T follicular helper cell (primary cell): ENCODE results near the gene NUDT16.
"Not testable (repeated sequence)": the region's sequence is repeated elsewhere in the genome, so short reads cannot be mapped to it uniquely, and the experiment has no call there.

Source experiments
- DNase-seq: peaks from one replicate; pipeline ENCODE4 v3.0.0-alpha.2; 2020; ENCODE audit warnings: low read depth
- total RNA-seq, 2 experiments: gene quantifications; one replicate each; lab custom pipeline; 2026; lab: John Stamatoyannopoulos, UW

Gene NUDT16
- total RNA-seq, result 8.7 to 31.3 reads per million in 2 experiments

DNA sequence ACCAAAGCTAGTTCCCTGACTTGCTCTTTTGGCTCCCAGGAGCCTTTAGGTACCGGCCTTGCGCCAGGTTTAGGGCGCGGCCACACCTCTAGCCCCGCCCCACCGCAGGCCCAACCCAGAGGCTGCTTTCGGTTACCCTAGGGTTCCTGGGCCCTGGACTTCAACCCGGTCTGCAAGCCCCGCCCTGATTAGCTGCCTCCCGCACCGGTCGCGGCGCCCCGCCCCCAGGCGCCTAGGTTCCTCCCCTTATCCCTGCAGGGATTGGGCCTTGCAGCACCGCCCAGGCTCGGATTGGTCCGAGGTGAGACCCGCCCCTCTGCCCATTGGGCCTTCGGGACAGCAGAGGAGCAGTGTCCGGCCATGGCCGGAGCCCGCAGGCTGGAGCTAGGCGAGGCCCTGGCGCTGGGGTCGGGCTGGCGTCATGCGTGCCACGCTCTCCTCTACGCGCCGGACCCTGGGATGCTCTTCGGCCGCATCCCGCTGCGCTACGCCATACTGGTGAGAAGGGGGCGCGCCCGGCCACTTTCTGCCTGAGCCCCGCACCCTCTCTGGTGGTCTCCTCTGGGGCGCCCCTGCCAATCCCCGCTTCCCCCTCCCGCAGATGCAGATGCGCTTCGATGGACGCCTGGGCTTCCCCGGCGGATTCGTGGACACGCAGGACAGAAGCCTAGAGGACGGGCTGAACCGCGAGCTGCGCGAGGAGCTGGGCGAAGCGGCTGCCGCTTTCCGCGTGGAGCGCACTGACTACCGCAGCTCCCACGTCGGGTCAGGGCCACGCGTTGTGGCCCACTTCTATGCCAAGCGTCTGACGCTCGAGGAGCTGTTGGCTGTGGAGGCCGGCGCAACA, at the start of gene NUDT16:
Gene NUDT16 (plus strand): TSS at position 330 of the 847 bp plus-strand sequence. CDS start 31 bp downstream, at position 361.
- DNase-seq, result peak; percentile 87

DNA sequence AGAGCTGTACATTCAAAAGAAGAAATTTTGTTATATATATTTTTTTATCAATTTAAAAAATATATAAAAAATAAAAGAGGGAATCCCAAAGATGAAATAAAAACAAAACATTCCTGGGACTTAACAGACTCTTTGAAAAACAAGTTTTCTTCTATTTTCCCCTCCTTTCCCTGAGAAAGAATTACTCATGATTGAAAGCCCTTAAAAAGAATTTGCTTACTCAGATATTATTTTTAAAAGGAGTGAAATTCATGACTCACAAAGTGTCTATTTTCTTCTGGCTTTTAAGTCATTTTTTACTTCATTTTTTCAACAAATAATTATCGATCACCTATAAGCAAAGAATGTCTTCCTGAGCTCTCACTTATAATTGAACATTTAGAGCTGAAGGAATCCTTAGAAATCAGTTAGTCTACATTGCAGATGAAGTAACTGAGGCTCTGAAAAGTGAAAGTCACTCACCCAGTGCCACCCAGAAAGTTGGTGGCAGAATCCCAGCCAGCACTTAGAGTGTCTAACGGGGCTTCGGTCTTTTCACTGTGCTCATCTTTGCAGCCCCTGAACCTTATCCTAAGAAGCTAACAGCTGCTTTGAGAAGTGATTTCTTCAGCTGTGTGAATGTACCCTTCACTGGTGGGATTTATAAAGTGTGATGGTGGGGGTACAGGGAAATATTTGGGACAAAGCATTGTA, 42.5 kb upstream of the NUDT16 start:
- no peak for DNase-seq

DNA sequence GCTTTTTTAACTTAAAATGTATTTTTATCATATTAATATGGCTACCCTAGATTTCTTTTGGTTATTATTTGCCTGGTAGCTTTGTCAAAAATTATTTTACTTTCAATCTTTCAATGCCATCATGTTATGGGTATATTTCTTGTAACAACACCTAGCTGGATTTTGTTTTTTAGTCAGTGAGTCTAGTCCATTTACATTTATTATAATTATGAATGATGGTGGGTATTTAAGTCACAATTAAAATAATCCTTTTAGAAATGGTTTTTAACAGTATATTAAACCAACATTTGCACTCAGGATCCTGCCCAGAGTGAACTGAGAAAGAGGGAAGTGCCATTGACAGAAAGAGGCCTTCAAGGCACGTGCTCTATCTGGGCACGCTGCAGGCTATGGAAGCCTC, 39.8 kb upstream of the NUDT16 start:
- no peak for DNase-seq

DNA sequence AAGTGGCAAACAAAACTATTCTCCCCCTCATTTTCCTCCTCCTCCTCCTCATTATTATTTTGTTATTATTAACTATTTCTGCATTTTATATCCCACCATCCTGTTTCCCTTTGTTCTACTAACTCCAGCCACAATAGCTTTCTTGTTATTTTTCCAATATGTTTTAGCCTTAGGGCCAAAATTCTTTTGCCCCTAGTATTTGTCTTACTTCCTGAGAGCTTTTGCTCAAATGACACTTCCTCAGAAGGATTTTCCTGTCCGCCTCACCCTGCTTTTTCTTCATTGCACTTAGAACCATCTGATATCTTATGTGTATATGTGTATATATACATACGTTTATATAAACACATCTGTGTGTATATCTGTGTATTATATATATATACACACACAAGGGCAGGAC, 32.7 kb upstream of the NUDT16 start:
- no peak for DNase-seq

DNA sequence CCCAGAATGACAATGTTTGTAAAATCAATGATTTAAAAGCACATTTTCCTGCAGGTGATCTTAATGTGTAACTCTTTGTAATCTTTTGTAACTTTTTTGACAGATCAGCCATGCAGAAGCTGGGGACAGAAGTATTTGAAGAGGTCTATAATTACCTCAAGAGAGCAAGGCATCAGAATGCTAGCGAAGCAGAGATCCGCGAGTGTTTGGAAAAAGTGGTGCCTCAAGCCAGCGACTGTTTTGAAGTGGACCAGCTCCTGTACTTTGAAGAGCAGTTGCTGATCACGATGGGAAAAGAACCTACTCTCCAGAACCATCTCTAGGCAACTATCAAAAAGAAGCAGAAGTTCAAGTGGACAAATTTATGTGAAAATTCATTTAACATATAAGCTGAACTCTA, 32.1 kb upstream of the NUDT16 start:
- no peak for DNase-seq

DNA sequence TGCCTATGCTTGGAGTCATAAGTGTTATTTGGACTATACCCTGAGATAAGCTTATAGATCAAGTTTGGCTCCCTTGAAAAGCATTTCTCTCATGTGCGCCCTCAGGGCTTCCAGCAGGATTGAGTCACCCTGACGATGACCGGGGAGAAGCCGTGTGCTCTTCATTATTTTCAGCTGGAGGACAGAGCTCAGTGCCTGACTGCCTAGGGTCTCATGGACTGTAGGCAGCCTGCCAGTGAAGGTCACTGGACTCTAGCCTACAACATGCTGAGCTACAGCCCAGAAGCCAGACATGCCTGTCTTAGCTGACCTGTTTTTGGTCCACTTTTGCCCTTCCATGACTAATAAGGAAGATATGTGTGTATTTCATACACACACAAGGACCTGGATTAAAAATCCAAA, 31.6 kb upstream of the NUDT16 start:
- no peak for DNase-seq

DNA sequence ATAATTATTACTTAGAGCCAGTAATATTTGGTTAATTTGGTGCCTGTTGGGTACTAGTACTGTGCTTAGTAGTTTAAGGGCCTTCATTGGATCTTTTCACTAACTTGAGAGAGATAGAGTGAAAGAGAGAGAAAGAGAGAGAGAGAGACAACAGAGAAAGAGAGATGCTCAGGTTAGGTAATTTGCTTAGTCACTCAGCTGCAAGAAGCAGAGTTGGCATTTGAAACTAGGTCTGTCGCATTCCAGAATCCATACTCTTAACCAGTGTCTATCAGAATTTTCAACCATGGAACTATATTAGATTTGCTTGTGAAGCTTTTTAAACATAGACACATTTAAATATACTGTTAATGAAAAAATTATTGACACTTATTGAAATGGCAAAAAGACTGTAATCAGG, 31.1 kb upstream of the NUDT16 start:
- no peak for DNase-seq

DNA sequence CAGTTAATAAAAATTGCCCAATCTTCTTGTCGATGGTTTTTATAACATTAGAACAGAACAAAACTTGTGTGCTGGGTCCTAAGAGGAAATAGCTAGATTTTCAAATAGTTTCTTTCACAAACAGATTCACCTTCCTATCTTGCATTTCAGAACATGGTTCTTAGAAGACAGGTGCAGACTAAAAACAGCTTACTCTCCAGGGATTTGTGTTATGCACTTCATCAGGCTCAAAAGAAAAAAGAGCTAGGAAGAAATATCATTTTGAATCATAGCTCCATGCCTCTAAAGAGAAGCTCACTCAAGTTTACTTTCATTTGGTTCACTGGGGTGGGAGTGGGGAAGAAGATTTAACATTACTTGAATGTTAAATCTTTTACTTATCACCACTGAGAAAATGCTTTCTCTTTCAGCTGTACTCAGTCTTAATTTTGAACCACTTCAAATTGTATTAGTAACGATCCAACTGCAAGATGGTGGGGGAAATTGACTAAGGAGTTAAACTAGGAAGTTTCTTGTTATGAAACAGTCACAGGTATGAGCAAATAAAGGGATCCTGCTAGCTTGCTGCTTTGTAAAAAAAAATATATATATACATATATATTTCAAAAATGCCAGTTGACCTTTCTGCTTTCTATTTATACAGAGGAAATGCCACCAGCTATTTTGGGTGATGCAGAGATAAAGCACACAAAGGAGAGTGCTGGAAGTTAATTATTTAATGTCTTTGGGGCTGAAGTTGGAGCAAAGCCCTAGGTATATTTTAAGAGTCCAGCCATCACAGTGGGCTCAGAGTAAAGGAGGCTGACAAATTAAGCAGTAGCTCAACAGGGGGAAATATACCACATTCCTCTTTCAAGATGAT, 28.3 kb upstream of the NUDT16 start:
- DNase-seq, result no peak

DNA sequence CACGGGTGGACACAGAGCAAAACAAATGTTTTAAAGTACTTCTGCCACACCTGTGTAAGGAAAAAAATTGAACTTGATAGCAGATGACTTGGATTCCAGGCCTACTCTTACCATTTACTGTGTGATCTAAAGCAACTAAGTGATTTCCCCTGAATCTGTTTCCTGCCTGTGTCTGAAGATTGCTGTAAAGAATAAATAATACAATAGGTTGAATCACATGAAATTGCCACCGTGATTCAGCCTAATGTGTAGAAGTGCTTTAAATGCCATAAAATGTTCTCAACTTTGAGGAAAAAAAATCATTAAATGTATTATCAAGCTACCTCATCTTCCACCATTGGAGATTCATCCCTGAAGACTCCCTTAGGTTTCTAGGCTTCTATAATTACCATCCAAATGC, 27.6 kb upstream of the NUDT16 start:
- no peak for DNase-seq

DNA sequence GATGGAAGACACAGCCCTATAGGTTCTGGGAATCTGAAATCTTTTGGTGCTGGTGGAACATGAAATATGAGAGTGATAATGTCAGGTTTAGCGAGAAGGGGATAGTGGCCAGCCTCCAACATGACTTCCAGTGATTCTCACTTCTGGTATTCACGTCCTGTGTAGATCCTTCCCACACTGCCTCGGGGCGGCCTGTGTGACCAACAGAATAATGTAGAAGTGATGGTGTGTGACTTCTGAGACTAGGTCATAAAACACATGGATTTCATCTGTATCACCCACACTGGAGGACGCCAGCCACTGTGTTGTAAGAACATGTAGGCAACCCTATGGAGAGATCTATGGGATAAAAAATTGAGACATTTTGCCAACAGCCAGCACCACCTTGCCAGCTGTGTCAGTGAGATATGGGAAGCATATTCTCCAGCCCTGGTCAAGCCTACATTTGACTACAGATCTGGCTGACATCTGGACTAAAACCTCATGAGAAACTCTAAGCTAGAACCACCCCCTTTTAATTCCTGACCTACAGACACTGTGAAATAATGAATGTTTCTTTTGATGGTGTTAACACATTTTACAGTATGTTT, 25.5 kb upstream of the NUDT16 start:
- no peak for DNase-seq

DNA sequence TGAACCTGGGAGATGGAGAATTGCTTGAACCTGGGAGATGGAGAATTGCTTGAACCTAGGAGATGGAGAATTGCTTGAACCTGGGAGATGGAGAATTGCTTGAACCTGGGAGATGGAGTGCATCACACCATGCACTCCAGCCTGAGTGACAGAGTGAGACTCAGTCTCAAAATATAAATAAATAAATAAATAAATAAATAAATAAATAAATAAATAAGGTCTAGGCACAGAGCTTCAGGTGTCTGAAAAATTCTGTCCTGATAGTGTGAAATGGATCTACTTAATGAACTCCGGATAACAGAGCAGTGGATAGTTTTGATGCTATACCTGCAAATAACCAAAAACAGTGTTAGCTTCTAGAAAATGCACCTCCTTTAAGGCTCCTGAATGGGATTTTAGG, 24.3 kb upstream of the NUDT16 start:
- no peak for DNase-seq

DNA sequence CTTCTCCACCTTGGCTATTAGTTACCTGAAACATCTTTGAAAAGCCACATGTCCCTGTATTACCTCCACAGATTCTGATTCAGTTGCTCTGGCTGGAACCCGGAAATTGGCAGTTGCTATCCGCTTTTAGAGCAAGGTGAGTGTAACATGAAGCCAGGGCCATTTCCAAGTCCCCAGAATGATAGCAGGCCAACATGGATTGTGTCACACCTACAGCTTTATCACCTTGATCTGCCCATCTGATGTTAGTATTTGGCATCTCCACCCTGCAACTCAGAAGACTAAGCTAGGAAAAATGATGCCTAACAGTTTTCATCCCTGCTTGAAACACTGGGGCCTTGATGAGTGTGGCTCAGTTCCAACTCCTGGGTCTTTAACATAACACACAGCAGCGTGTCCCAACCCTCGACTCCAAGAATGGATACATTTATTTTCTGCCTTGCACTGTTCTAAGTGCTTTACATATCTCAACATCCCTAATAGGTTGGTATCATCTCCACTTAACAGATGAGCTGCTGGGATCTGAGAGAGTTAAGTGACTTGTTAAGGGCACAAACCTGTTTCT, 21.3 kb upstream of the NUDT16 start:
- no peak for DNase-seq

DNA sequence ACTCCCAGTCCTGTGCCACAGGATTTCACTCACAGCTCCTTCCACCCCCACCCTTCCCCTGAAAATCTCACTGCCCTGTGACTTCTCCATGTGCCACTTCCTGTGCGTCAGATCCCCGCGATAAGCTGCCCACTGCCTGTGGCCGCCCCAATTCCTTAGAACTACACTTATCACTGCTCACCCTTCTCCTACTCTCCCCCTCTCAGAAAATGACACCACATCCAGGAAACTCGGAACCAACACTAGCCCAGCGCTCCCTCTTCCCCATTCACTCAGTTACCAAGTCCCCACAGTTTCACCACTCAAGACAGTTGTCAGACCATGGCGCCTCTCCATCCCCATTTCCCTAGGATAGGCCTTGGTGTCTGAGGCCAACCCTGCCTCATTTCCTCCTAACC, 20.5 kb upstream of the NUDT16 start:
- not testable (repeated sequence) for DNase-seq

DNA sequence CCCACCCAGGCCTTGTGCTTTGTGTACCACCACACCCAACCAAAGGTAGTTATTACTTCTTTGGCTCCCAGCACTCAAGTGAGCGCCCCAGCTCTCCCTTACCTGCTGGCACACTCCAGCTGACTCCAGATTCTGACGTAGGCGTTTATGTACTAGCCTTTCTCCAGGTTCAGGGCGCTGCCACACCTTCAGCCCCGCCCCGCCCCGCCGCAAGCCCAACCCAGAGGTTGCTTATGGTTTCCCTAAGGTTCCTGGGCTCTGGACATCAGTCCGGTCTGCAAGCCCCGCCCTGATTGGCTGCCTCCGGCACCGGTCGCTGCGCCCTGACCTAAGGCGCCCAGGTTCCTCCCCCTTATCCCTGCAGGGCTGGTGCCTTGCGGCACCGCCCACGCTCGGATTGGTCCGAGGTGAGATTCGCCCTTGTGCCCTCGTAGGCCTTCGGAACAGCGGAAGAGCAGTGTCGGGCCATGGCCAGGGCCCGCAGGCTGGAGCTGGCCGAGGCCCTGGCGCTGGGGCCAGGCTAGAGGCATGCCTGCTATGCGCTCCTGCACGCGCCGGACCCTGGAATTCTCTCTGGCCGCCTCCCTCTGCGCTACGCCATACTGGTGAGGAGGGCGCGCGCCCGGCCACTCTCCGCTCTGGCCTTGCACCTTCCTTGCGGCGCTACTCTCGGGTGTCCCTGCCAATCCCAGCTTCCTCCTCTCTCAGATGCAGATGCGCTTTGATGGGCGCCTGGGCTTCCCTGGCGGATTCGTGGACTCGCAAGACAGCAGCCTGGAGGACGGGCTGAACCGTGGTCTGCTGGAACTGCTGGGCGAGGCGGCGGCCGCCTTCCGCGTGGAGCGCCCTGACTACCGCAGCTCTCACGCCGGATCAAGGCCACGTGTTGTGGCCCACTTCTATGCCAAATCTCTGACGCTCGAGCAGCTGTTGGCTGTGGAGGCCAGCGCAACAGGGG, 19.8 kb upstream of the NUDT16 start:
- DNase-seq, result no peak

DNA sequence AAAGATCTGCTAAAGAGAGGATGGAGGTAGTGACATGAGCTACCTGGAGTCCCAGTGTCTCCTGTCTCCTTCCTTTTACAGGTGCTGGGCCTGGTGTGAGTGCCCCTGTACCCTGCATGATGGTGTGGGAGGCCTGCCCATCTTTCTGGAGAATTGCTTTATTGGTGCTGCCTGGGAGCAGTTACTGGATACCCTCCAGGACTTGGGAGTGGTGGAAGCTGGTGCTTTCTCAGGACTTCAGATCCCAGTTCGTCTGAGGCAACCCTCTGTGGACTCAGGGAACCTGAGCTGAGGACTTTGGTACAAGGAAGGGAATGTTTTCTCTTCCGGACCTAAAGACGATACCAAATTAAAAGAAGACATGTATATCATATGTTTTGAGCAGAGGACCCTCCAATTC, 18.3 kb upstream of the NUDT16 start:
- no peak for DNase-seq

DNA sequence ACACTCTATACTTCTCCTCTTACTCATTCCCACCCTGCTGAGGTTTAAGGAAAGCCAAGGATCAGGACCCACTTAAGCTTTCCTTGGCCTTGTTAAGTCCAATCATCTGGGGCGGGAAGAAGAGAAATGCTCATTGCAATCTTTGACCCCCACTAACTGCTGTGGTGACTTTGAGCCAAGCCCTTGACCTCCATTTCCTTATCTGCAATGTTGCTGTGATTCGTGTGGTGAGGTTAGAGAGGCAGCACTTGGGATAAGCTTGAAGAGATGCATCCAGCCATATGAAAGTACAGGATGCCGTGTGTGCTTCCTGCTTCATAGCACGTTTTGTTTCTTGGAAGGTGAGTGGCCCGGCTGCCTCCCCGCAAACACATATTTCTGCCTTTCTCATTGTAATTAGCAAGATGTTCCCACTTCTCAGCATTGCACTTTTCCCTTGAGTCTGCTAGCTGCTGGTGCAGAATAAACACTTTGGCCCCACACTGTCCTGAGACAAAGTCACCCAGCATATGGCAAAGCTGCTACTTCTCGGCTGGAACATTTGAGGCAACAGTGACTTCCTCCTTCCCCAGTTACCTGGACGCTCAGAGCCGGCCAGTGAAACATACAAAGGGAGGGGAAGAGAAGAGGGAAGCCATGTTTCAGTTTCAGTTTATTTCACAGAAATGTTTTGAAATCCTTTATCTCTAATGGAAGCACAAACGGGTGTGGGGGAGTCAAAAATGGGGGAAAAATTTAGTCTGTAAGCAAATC, 10.5 kb upstream of the NUDT16 start:
- no peak for DNase-seq

DNA sequence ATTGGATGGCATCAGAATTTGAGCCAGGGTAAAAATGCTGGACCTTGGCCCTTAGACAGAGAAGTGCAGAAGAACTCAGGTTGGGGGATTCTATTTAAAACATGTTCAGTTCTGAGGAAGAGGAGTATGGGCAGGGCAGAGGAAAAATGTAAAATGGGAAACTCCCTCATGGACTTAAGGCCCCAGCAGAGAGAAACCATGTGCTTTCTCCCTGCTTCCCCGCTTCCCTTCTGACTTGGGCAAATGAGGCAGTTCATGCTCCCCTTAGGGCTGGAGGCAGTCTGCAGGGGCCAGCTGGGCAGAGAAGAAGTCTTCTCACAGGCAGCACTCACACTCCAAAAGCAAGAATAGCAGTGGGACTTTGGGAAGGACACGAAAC, 9.9 kb upstream of the NUDT16 start:
- DNase-seq, result no peak

DNA sequence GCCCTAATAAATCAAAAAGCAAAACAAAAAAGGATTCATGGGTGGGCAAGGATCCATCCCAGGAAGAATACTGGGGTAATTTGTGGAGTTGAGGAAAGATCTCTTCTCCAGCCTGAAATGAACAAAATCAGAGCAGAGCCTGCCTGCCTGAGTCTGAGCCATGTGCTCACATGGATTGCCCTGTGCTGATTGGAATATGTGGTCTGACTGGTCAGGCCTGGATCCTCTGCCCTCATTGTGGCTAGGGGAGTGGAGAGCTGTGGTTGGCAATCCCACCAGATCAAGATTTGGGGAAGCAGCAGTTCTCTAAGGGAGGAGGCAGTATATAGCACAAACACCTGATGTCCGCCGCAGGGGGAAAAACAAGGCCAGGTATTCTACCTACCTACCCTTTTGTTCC, 6.8 kb upstream of the NUDT16 start:
- no peak for DNase-seq

DNA sequence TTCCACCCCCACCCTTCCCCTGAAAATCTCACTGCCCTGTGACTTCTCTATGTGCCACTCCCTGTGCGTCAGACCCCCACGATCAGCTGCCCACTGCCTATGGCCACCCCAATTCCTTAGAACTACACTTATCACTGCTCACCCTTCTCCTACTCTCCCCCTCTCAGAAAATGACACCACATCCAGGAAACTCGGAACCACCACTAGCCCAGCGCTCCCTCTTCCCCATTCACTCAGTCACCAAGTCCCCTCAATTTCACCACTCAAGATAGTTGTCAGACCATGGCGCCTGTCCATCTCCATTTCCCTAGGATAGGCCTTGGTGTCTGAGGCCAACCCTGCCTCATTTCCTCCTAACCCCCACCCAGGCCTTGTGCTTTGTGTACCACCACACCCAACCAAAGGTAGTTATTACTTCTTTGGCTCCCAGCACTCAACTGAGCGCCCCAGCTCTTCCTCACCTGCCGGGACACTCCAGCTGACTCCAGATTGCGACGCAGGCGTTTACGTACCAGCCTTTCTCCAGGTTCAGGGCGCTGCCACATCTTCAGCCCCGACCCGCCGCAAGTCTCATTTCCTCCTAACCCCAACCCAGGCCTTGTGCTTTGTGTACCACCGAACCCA, 641 bp upstream of the NUDT16 start:
- DNase-seq, result not testable (repeated sequence)
